Measurements from ENCODE around the gene TMEM119. TPM values are rescaled to one million over a fixed set of nuclear protein-coding genes. Genes with fewer than 3 reads are reported as not detected.
A peak's percentile ranks its signal among the peaks of the same experiment; 100 is the strongest.

The TMEM119 gene
- total RNA-seq: not detected

- H3K9me3 Mint-ChIP-seq: no peaks in the 10 kb centered on the region
- H3K4me3 Mint-ChIP-seq: no peak within 1 kb of the TSS
- DNase-seq (ENCODE audit: low spot score) (no peak), ATAC-seq (no peak)
- no peaks in the 10 kb centered on the region for H3K4me1 Mint-ChIP-seq (ENCODE audit: low read depth in 2 of 2)
- H3K27ac Mint-ChIP-seq: no peak within 1 kb of the TSS
- no peaks in the 10 kb centered on the region for H3K36me3 Mint-ChIP-seq
- H3K27me3 Mint-ChIP-seq: no peaks in the 10 kb centered on the region
These were observed at the start of gene TMEM119 for GRCh38 chr12:108597559-108598471. TMEM119 (minus strand) TSS chr12:108598084; CDS start chr12:108592383, 5,701 bp downstream.

- no peak for ATAC-seq
- DNase-seq (ENCODE audit: low spot score): no peak
- Mint-ChIP-seq H3K27me3 (no peaks in the 10 kb centered on the region), H3K36me3 (no peaks in the 10 kb centered on the region), H3K27ac (peak overlapping the region; percentile 28 to 69), H3K4me1 (ENCODE audit: low read depth in 2 of 2) (peaks cover 5 to 23% of the 10 kb centered on the region in 2 donors), H3K4me3 (no peak overlapping the region), H3K9me3 (no peaks in the 10 kb centered on the region)
These were observed 49.0 kb upstream of the TMEM119 start for GRCh38 chr12:108646600-108647579.

GRCh38 chr12:108645686-108646599, 48.1 kb upstream of the TMEM119 start:
- no peak for ATAC-seq
- no peak for DNase-seq (ENCODE audit: low spot score)
- no peaks in the 10 kb centered on the region for H3K36me3 Mint-ChIP-seq
- H3K4me3 Mint-ChIP-seq: no peak overlapping the region
- H3K27me3 Mint-ChIP-seq: no peaks in the 10 kb centered on the region
- H3K9me3 Mint-ChIP-seq: no peaks in the 10 kb centered on the region
- H3K4me1 Mint-ChIP-seq (ENCODE audit: low read depth in 2 of 2): peaks cover 7 to 25% of the 10 kb centered on the region in 2 donors
- peak overlapping the region; percentile 28 to 69 for H3K27ac Mint-ChIP-seq

- DNase-seq (ENCODE audit: low spot score) (no peak), ATAC-seq (no peak)
- Mint-ChIP-seq H3K9me3 (no peaks in the 10 kb centered on the region), H3K27ac (no peak overlapping the region), H3K4me1 (ENCODE audit: low read depth in 2 of 2) (peaks cover 7 to 25% of the 10 kb centered on the region in 2 donors), H3K4me3 (no peak overlapping the region), H3K27me3 (no peaks in the 10 kb centered on the region), H3K36me3 (no peaks in the 10 kb centered on the region)
These were observed 46.9 kb upstream of the TMEM119 start for GRCh38 chr12:108644811-108645120.

- ATAC-seq: no peak
These were observed 46.3 kb upstream of the TMEM119 start for GRCh38 chr12:108643941-108644810.

GRCh38 chr12:108642899-108643654, 45.2 kb upstream of the TMEM119 start:
- DNase-seq (ENCODE audit: low spot score): no peak
- Mint-ChIP-seq H3K9me3 (no peaks in the 10 kb centered on the region), H3K27me3 (no peaks in the 10 kb centered on the region), H3K4me1 (ENCODE audit: low read depth in 2 of 2) (peaks cover 7 to 19% of the 10 kb centered on the region in 2 donors), H3K36me3 (no peaks in the 10 kb centered on the region), H3K4me3 (no peak overlapping the region), H3K27ac (no peak overlapping the region)
- no peak for ATAC-seq

More at GRCh38 chr12:108643941-108644810, 46.3 kb upstream of the TMEM119 start:
- H3K4me1 Mint-ChIP-seq (ENCODE audit: low read depth in 2 of 2): peaks cover 7 to 20% of the 10 kb centered on the region in 2 donors
- no peaks in the 10 kb centered on the region for H3K27me3 Mint-ChIP-seq
- no peaks in the 10 kb centered on the region for H3K36me3 Mint-ChIP-seq
- no peaks in the 10 kb centered on the region for H3K9me3 Mint-ChIP-seq
- no peak for DNase-seq (ENCODE audit: low spot score)
- H3K4me3 Mint-ChIP-seq: no peak overlapping the region
- no peak overlapping the region for H3K27ac Mint-ChIP-seq

GRCh38 chr12:108642269-108642870, 44.5 kb upstream of the TMEM119 start:
- no peak for ATAC-seq
- no peak for DNase-seq (ENCODE audit: low spot score)
- Mint-ChIP-seq H3K27me3 (no peaks in the 10 kb centered on the region), H3K9me3 (no peaks in the 10 kb centered on the region), H3K27ac (peak overlapping the region in 1 of 2 donors; percentile 24), H3K4me1 (ENCODE audit: low read depth in 2 of 2) (peaks cover 7 to 19% of the 10 kb centered on the region in 2 donors), H3K36me3 (no peaks in the 10 kb centered on the region), H3K4me3 (no peak overlapping the region)

- peak overlapping the region in 1 of 2 donors; percentile 24 for H3K27ac Mint-ChIP-seq
- no peaks in the 10 kb centered on the region for H3K9me3 Mint-ChIP-seq
- no peaks in the 10 kb centered on the region for H3K27me3 Mint-ChIP-seq
- peaks cover 7 to 17% of the 10 kb centered on the region in 2 donors for H3K4me1 Mint-ChIP-seq (ENCODE audit: low read depth in 2 of 2)
- H3K4me3 Mint-ChIP-seq: no peak overlapping the region
- DNase-seq (ENCODE audit: low spot score) (no peak), ATAC-seq (no peak)
- no peaks in the 10 kb centered on the region for H3K36me3 Mint-ChIP-seq
These were observed 43.8 kb upstream of the TMEM119 start for GRCh38 chr12:108641446-108642268.

GRCh38 chr12:108640802-108641445, 43.0 kb upstream of the TMEM119 start:
- DNase-seq (ENCODE audit: low spot score): no peak
- Mint-ChIP-seq H3K27me3 (no peaks in the 10 kb centered on the region), H3K4me3 (no peak overlapping the region), H3K36me3 (no peaks in the 10 kb centered on the region), H3K27ac (no peak overlapping the region), H3K9me3 (no peaks in the 10 kb centered on the region), H3K4me1 (ENCODE audit: low read depth in 2 of 2) (peaks cover 12 to 15% of the 10 kb centered on the region in 2 donors)
- no peak for ATAC-seq

- Mint-ChIP-seq H3K27ac (peak overlapping the region in 1 of 2 donors; percentile 36), H3K9me3 (no peaks in the 10 kb centered on the region), H3K27me3 (no peaks in the 10 kb centered on the region), H3K36me3 (no peaks in the 10 kb centered on the region), H3K4me3 (no peak overlapping the region), H3K4me1 (ENCODE audit: low read depth in 2 of 2) (peaks cover 21 to 22% of the 10 kb centered on the region in 2 donors)
- DNase-seq (ENCODE audit: low spot score) (no peak), ATAC-seq (no peak)
These were observed 41.3 kb upstream of the TMEM119 start for GRCh38 chr12:108638997-108639822.
